Fibroblast of skin of left biceps (primary cell): ENCODE data around the gene NAPA.
"Not testable (repeated sequence)": the region's sequence is repeated elsewhere in the genome, so short reads cannot be mapped to it uniquely, and the experiment has no call there.

Source experiments
- DNase-seq, 2 experiments: peaks; one replicate each; pipeline ENCODE4 v3.0.0-alpha.2; 2013; ENCODE audit warnings: low read depth in 2 of 2

Gene NAPA

GRCh38 chr19:47486220-47486619, 28.6 kb downstream of the NAPA start:
- DNase-seq = not testable (repeated sequence)

GRCh38 chr19:47485210-47485609, 29.7 kb downstream of the NAPA start:
- DNase-seq = no peak

- DNase-seq = peak; percentile 69 to 71
Observed at GRCh38 chr19:47483800-47484690, 30.8 kb downstream of the NAPA start, which contains the start of gene KPTN. Gene KPTN, minus strand, starts transcription at chr19:47484219. Its CDS starts 59 bp downstream, at chr19:47484160.

- no peak for DNase-seq
Observed at GRCh38 chr19:47483200-47483599, 31.7 kb downstream of the NAPA start.

GRCh38 chr19:47481460-47482052, 33.3 kb downstream of the NAPA start:
- DNase-seq = no peak

- DNase-seq = no peak
Observed at GRCh38 chr19:47480658-47481057, 34.2 kb downstream of the NAPA start.

- no peak for DNase-seq
Observed at GRCh38 chr19:47479701-47480503, 35.0 kb downstream of the NAPA start.

GRCh38 chr19:47476438-47476972, 38.4 kb downstream of the NAPA start:
- DNase-seq = no peak

GRCh38 chr19:47475465-47475864, 39.4 kb downstream of the NAPA start:
- no peak for DNase-seq

GRCh38 chr19:47473336-47473735, 41.5 kb downstream of the NAPA start:
- DNase-seq = no peak

GRCh38 chr19:47471733-47472457, 43.0 kb downstream of the NAPA start, which contains the start of gene SLC8A2:
Gene SLC8A2, minus strand, starts transcription at chr19:47471893. Its CDS starts 5,490 bp downstream, at chr19:47466403.
- DNase-seq = peak; percentile 61 to 65

- no peak for DNase-seq
Observed at GRCh38 chr19:47471381-47471732, 43.5 kb downstream of the NAPA start.

- DNase-seq = no peak
Observed at GRCh38 chr19:47470447-47471195, 44.2 kb downstream of the NAPA start.

- no peak for DNase-seq
Observed at GRCh38 chr19:47469719-47470118, 45.1 kb downstream of the NAPA start.

GRCh38 chr19:47469363-47469700, 45.5 kb downstream of the NAPA start:
- DNase-seq = no peak

GRCh38 chr19:47467914-47468313, 46.9 kb downstream of the NAPA start:
- no peak for DNase-seq

- no peak for DNase-seq
Observed at GRCh38 chr19:47465957-47466356, 48.9 kb downstream of the NAPA start.

GRCh38 chr19:47464675-47465419, 50.0 kb downstream of the NAPA start:
- no peak for DNase-seq

GRCh38 chr19:47461876-47462275, 53.0 kb downstream of the NAPA start:
- DNase-seq = no peak

GRCh38 chr19:47459477-47459876, 55.4 kb downstream of the NAPA start:
- DNase-seq = no peak
